Large intestine (tissue), 3 donors: ENCODE results near the gene NTSR1. TPM values are rescaled to one million over a fixed set of nuclear protein-coding genes. Genes with fewer than 3 reads are reported as not detected.

Experiments used
- DNase-seq, 2 donors: peaks; one replicate each; pipeline versions ENCODE4 v3.0.0 to v3.0.0-alpha.2; 2013
- H3K27ac ChIP-seq: one replicate; pipeline ENCODE4 v1.5.1; 2013; ENCODE audit warnings: low read length
- H3K27me3 ChIP-seq: 2 replicates; pipeline ENCODE4 v1.6.1; 2013; ENCODE audit warnings: low read length; ENCODE audit not compliant: control insufficient read depth, insufficient read depth
- H3K36me3 ChIP-seq: 2 replicates; pipeline ENCODE4 v1.6.1; 2013; ENCODE audit warnings: low read length; ENCODE audit not compliant: control insufficient read depth, insufficient read depth
- H3K4me1 ChIP-seq: one replicate; pipeline ENCODE4 v1.6.1; 2013; ENCODE audit warnings: low read length; ENCODE audit not compliant: control insufficient read depth, insufficient read depth
- H3K4me3 ChIP-seq: one replicate; pipeline ENCODE4 v1.5.1; 2013; ENCODE audit warnings: low read length
- H3K9me3 ChIP-seq: one replicate; pipeline ENCODE4 v1.6.1; 2013; ENCODE audit warnings: mild to moderate bottlenecking, low read depth, low read length, moderate library complexity; ENCODE audit not compliant: control insufficient read depth
- WGBS: methylation state at CpG from one replicate; pipeline ENCODE4 v1.1.5; 2013; ENCODE audit warnings: low lambda C conversion rate; ENCODE audit not compliant: insufficient coverage; 5-methylcytosine and 5-hydroxymethylcytosine counted together
- polyA plus RNA-seq: library from polyadenylated mRNA; unstranded; fragments of 120-200 nt; gene quantifications from one replicate; pipeline ENCODE4 v1.2.1, GENCODE V29; 2013

NTSR1 gene
- polyA plus RNA-seq, 1 donor, result 1.1 TPM

DNA sequence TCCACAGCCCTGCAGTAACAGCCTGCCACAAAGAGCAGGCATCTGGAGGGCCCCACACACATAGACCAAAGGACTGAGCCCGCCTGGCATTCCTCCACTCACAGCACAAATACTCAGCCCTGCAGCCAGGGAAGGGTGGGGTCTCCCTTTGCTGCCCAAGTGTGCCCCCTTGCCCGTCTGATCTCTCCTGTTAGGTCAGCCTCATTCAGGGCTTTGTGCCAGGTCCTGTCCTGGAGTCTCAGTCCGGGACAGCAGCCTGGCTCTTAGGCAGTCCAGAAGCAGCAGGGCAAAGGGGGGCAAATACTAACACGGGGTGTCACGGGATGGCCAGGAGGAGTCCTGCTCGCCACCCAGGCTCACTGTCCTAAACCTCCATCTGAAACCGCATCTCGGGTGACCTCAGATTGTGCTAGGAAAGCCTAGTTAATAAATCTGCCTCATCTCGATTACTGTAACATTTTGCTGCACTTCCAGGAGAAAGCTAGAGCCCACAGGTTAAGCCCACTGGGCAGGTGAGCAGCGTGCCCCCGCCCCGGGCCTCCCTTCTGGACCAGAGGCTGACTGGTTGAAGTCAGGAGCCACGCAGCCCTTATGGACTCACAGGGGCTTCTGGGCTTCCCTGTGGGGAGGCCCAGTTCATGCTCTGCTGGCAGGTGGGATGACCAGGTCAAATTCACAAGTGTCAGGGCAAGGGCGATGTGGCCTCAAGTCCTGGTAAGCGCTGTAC is 92.8 kb downstream of the NTSR1 start:
- no peaks in the 10 kb centered on the region for H3K9me3 ChIP-seq
- WGBS, result no CpG with 5 or more reads among the region's 15 CpGs
- H3K36me3 ChIP-seq, result peaks cover 42% of the 10 kb centered on the region
- no peaks in the 10 kb centered on the region for H3K27me3 ChIP-seq
- peaks cover 26% of the 10 kb centered on the region for H3K4me1 ChIP-seq
- no peak overlapping the region for H3K27ac ChIP-seq
- no peak for DNase-seq
- H3K4me3 ChIP-seq, result no peak overlapping the region

DNA sequence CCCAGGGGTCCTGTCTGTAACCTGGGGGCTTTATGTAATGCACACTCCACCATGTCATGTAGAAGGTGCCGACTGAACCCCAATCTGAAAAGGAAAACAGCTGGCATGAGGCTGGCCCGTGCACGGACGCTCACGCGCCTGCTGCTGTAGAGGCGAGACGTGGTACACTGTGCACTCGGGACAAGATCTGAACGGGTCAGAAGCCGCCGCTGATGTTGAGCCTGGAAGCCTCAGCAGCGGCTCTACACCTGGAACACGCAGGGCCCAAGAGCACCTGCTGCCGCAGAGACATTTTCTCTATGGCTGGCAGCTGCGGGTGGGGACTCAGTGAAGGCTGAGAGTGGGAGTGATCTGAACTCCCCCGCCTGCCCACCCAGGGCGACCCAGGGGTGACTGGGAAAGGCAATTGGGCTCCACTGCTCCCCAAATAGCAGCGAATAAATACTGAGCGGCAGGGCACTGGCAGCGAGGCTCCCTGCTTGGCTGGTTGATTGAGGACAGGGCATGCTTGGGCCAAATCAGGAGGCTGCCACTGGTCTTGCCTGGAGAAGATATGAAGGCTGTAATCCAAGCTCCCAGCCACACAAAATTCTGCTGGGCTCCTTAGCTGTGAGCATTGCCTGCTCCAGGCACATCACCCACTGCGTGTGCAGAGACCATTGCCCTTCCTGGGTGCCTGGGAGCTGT is 93.5 kb downstream of the NTSR1 start:
- WGBS, result no CpG with 5 or more reads among the region's 22 CpGs
- no peaks in the 10 kb centered on the region for H3K27me3 ChIP-seq
- peaks cover 30% of the 10 kb centered on the region for H3K4me1 ChIP-seq
- H3K36me3 ChIP-seq, result peaks cover 48% of the 10 kb centered on the region
- no peak overlapping the region for H3K27ac ChIP-seq
- no peaks in the 10 kb centered on the region for H3K9me3 ChIP-seq
- H3K4me3 ChIP-seq, result no peak overlapping the region
- DNase-seq, result no peak

DNA sequence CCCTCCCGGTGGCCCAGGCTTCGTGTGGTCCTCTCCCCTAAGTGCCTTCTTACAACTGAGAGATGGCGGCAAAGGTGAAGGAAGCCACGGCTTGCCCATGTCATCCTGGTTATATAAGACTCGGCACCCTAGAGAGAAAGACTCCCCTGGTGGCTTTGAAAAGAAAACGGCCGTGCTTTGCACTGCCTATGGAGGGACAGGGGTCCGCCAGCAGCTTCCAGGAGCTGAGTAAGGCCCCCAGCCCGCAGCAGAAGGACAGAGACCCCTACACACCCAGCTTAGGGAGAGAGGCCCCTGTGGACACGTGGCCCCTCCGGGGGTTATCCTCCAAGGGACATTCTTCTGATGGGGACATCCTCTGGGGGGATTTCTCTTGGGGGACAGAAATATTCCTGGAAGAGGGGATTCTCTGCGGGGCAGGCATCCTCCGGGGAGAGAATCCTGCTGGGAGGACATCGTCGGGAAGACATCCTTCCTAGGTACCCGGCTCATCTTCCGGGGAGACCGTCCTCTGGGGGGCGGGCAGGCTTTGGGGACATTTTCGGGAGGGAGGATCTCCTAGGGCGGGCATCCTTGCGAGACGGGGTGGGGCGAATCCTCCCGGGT is 95.5 kb downstream of the NTSR1 start:
- peak overlapping the region; percentile 10 for H3K4me3 ChIP-seq
- no peaks in the 10 kb centered on the region for H3K27me3 ChIP-seq
- H3K27ac ChIP-seq, result peak overlapping the region; percentile 31
- no peak for DNase-seq
- no peaks in the 10 kb centered on the region for H3K9me3 ChIP-seq
- peaks cover 52% of the 10 kb centered on the region for H3K36me3 ChIP-seq
- WGBS, result no CpG with 5 or more reads among the region's 25 CpGs
- peaks cover 15% of the 10 kb centered on the region for H3K4me1 ChIP-seq

DNA sequence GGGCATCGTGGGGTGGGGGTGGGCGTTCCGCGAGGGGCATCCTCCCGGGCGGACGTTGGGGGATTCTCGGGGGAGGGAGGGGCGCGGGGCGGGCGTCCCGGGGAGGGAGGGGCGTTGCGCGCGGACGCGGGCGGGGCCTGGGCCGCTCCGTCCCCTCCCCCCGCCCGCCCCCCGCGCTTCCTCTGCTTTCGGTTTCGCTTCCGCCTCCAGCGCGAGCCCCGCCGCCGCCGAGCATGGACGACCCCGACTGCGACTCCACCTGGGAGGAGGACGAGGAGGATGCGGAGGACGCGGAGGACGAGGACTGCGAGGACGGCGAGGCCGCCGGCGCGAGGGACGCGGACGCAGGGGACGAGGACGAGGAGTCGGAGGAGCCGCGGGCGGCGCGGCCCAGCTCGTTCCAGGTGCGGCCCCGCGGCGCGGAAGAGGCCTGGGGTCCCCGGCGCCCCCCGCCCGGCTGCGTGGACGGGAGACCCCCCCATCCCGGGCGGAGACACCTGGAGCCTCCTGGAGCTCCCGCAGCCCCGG is 96.1 kb downstream of the NTSR1 start, which contains the start of gene OGFR:
Gene OGFR, plus strand, starts transcription at position 209 of the 528 bp plus-strand sequence. Its CDS starts 25 bp downstream, at position 234.
- Histone ChIP-seq H3K4me3 (peak within 1 kb of the TSS; percentile 82), H3K27me3 (no peaks in the 10 kb centered on the region), H3K27ac (peak within 1 kb of the TSS; percentile 74), H3K4me1 (peaks cover 15% of the 10 kb centered on the region), H3K9me3 (no peaks in the 10 kb centered on the region), H3K36me3 (peaks cover 52% of the 10 kb centered on the region)
- no CpG with 5 or more reads among the region's 77 CpGs for whole genome bisulfite sequencing
- peak in 1 of 2 donors; percentile 73 for DNase-seq

DNA sequence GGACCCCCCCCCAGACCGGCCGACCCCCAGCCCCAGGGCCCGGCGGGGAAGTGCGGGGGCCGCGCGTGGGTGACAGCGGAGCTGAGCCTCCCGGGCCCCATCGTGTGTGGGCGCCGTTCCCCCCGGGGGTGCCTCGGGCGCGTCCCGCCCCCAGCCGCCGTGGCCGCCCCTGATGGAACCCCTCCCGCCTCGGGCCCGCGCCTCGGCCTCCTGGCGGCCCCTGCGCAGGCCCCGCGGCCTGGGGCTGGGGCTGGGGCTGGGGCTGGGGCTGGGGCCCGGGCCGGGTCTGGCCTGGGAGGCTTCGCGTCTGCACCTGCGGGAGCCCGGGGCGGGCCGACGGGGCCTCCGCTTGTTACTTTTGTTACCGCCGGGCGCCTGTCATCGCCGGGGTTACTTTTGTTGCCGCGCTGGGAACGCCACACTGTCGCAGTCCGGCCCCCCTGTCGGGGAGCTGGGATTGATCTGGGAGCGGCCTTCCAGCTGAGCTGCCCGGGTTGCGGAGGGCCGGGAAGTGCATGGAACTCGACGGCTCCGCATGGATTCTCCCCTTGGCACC is 96.6 kb downstream of the NTSR1 start:
- no peak for DNase-seq
- Histone ChIP-seq H3K9me3 (no peaks in the 10 kb centered on the region), H3K27me3 (no peaks in the 10 kb centered on the region), H3K4me1 (peaks cover 15% of the 10 kb centered on the region), H3K27ac (peak overlapping the region; percentile 74), H3K4me3 (peak overlapping the region; percentile 82), H3K36me3 (peaks cover 53% of the 10 kb centered on the region)
- WGBS, result no CpG with 5 or more reads among the region's 58 CpGs

DNA sequence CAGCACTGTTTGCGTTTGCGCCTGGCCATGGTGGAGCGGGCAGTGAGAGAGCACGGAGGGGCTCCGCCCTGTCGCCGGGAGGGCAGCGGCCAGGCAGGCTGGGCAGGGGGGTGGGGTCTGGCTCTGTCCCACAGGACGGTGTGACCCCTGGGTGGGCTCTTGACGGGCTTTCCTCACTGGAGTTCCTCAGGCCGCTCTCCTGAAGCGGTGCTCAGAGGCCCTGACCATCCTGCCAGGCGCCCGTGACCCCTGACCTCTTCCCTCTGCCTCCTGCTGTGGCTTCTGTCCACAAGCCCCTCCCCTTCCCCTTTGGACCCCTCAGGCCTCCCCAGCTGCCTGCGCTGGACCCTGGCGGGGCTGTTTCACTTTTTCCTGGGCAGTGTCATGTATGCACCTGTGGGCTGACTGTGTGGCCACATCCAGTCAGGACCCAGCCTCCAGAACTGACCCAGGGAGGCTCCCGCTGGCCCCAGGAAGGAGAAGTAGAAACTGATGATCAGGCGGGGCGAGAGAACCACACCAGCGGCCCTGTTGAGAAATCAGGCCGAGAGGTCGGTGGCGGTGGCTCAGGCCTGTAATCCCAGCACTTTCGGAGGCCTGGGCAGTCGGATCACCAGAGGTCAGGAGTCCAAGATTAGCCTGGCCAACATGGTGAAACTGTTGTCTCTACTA is 97.2 kb downstream of the NTSR1 start:
- peak overlapping the region; percentile 82 for H3K4me3 ChIP-seq
- peaks cover 54% of the 10 kb centered on the region for H3K36me3 ChIP-seq
- no CpG with 5 or more reads among the region's 25 CpGs for WGBS
- DNase-seq, result no peak
- no peaks in the 10 kb centered on the region for H3K27me3 ChIP-seq
- peak overlapping the region; percentile 74 for H3K27ac ChIP-seq
- H3K4me1 ChIP-seq, result peaks cover 15% of the 10 kb centered on the region
- H3K9me3 ChIP-seq, result no peaks in the 10 kb centered on the region

DNA sequence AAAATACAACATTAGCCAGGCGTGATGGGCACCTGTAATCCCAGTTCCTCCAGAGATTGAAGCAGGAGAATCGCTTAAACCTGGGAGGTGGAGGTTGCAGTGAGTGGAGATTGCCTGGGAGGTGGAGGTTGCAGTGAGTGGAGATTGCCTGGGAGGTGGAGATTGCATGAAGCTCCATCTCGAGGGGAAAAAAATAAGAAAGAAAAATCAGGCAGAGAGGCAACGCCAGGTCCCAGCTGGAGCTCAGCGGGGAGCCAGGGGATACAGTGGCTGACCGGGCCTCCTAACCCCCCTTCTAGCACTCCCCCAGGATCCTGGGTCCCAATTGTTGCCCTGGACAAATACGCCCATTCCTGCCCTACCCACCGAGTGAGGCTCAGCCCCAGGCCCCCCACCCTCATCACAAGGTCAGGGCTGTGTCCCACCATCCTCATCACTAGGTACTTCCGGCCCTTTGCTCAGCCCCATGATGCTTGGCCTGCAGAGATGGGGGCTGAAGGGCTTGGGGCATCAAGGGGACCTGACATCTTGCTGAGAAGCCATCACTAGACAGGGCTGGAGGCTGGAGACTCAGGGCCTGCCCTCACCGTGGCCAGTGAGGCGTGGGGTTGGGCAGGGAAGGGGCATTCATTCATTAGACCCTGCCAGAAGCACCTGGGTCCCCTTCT is 97.9 kb downstream of the NTSR1 start:
- Histone ChIP-seq H3K9me3 (no peaks in the 10 kb centered on the region), H3K4me3 (no peak overlapping the region), H3K36me3 (peaks cover 53% of the 10 kb centered on the region), H3K27me3 (no peaks in the 10 kb centered on the region), H3K4me1 (peaks cover 15% of the 10 kb centered on the region), H3K27ac (peak overlapping the region; percentile 74)
- whole genome bisulfite sequencing, result no CpG with 5 or more reads among the region's 11 CpGs
- no peak for DNase-seq

DNA sequence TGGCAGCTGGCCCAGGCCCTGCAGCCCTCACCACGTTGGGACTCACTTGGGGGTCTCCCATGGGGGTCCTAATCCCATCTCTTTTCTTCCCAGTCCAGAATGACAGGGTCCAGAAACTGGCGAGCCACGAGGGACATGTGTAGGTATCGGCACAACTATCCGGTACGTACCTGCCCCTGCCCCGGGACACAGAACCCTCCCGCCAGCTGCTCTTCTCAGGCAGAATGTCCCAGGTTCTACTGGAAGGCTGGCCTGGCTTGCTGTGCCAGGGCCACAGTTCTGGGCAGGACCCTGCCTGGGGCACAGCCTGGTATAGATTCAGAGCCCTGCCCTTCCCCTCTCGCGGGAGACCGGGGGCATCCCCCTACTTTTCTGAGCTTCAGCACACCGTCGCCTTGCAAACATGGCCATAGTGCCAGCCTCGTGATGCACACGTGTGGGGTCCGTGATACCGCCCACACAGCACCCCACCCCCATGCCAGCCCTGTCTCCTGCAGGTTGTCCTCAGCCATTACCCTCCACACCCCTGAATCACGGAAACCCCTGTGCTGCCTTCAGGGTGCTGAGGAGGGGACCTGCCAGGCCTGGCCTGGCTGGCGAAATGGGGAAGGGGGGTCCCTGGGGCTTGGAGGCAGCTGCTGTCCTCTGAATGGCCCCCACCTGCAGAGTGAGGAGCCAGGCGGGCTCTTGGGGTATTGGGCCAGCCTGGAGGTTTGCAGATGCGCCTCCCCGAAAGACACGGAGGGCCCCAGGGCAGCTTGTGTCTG is 99.0 kb downstream of the NTSR1 start:
- H3K27me3 ChIP-seq, result no peaks in the 10 kb centered on the region
- peaks cover 15% of the 10 kb centered on the region for H3K4me1 ChIP-seq
- H3K9me3 ChIP-seq, result no peaks in the 10 kb centered on the region
- H3K4me3 ChIP-seq, result no peak overlapping the region
- peaks cover 63% of the 10 kb centered on the region for H3K36me3 ChIP-seq
- no peak for DNase-seq
- H3K27ac ChIP-seq, result no peak overlapping the region
- WGBS, result no CpG with 5 or more reads among the region's 23 CpGs

DNA sequence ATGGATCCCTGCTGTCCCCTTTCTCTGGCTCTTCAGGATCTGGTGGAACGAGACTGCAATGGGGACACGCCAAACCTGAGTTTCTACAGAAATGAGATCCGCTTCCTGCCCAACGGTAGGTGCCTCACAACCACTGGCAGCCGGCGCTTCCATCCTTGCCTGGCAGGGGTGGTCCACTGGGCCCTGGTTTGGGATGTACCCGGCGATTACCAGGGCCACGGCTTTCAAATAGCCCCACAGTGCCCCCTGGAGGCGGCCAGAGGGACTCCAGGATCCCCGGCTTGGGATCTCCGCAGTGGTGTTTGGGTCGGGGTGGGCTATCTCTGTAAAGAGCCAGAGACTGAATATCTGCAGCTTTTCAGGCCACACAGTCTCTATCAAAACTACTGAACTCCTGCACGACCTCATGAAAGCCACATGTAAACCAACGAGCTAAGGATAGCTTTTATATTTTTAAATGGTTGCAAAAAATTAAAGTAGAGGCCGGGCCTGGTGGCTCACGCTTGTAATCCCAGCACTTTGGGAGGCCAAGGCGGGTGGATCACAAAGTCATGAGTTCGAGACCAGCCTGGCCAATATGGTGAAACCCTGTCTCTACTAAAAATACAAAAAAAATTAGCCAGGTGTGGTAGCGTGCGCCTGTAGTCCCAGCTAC is 99.7 kb downstream of the NTSR1 start:
- no peak overlapping the region for H3K27ac ChIP-seq
- no peaks in the 10 kb centered on the region for H3K9me3 ChIP-seq
- no peak overlapping the region for H3K4me3 ChIP-seq
- H3K36me3 ChIP-seq, result peaks cover 67% of the 10 kb centered on the region
- no peak for DNase-seq
- peaks cover 15% of the 10 kb centered on the region for H3K4me1 ChIP-seq
- H3K27me3 ChIP-seq, result no peaks in the 10 kb centered on the region
- WGBS, result no CpG with 5 or more reads among the region's 21 CpGs
